ENCODE data around the gene LRRIQ1.

The LRRIQ1 gene

DNA sequence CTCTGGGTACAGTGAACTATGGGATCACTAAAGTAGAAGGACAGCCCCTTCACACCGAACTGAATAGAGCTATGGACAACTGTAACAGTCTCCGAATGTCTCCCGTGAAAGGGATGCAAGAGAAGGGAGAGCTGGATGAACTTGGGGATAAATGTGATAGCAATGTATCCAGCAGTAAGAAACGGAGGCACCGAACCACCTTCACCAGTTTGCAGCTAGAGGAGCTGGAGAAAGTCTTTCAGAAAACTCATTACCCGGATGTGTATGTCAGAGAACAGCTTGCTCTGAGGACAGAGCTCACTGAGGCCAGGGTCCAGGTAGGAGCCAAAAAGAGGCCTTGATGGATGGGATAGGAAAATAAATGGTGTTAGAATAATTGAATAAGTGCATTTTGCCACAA lies 247.4 kb downstream of the LRRIQ1 start:
- no peak for DNase-seq (ENCODE audit: low read depth)
